ENCODE measurements around the gene BRAT1.

BRAT1 gene

DNA sequence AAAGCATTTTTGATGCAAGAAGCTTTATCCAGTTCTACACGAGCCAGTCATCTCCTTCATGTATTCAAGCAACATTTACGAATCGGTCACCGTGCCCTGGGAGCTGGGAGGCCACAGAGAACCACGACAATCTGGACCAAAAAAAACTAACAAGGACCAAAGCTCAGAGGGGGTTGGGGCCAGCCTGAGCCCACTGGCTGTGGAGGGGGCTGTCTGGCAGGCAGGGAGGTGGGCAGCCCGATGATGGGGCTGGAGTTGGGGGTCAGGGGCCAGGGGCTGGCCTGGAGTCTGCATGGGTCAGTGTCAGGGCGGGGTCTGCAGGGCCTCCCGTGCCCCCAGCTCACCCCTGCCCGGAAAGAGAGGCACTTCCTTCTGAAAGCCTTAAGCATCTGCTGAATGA lies 66.6 kb downstream of the BRAT1 start:
- no peaks in the 10 kb centered on the region for H3K36me3 ChIP-seq (ENCODE audit: insufficient read depth, low read length)
- H3K9ac ChIP-seq (ENCODE audit: low read depth, low read length): no peak overlapping the region
- no peaks in the 10 kb centered on the region for H3K9me3 ChIP-seq (ENCODE audit: control insufficient read depth, insufficient read depth, low read length)
- no peaks in the 10 kb centered on the region; the same call in 1 of the 2 replicates for H3K4me1 ChIP-seq (ENCODE audit: insufficient read depth, low read length)

- Histone ChIP-seq H3K9me3 (ENCODE audit: control insufficient read depth, insufficient read depth, low read length) (no peaks in the 10 kb centered on the region), H3K4me1 (ENCODE audit: insufficient read depth, low read length) (no peaks in the 10 kb centered on the region), H3K9ac (ENCODE audit: low read depth, low read length) (no peak overlapping the region), H3K36me3 (ENCODE audit: insufficient read depth, low read length) (no peaks in the 10 kb centered on the region)
These were observed 67.1 kb downstream of the BRAT1 start for GRCh38 chr7:2488272-2488645.

Measured in ES-I3 (cell line).